Activated T-cell treated with anti-CD3 and anti-CD28 coated beads, Interleukin-2, amount 50 U/mL, for 4 hours (primary cell): ENCODE data around the gene CPXM2. TPM values are rescaled to one million over a fixed set of nuclear protein-coding genes. Genes with fewer than 3 reads are reported as not detected.

Experiments used
- ATAC-seq, 2 donors: fragments of 200-7000 bp; cut with Tn5 transposase; one replicate each; pipeline ENCODE4 v1.10.0; 2021
- DNase-seq: peaks from one replicate; pipeline ENCODE4 v3.0.0-alpha.2; 2020
- H3K27me3 Mint-ChIP-seq: one replicate; pipeline ENCODE4 v1.8.0; 2021; ENCODE audit warnings: low read depth, mixed read lengths
- H3K36me3 Mint-ChIP-seq: one replicate; pipeline ENCODE4 v1.8.0; 2022; ENCODE audit warnings: mixed read lengths; ENCODE audit not compliant: insufficient read depth
- H3K4me1 Mint-ChIP-seq: one replicate; pipeline ENCODE4 v1.8.0; 2021; ENCODE audit warnings: low read depth, mixed read lengths
- H3K4me3 Mint-ChIP-seq: one replicate; pipeline ENCODE4 v1.8.0; 2021; ENCODE audit warnings: mild to moderate bottlenecking, moderate library complexity, mixed read lengths
- H3K9me3 Mint-ChIP-seq: one replicate; pipeline ENCODE4 v1.8.0; 2021; ENCODE audit warnings: mixed read lengths
- total RNA-seq, 3 donors: library from RNA; stranded (reverse); gene quantifications; one replicate each; pipeline ENCODE4 v1.2.1, GENCODE V29; 2021

The CPXM2 gene
- not detected for total RNA-seq

DNA sequence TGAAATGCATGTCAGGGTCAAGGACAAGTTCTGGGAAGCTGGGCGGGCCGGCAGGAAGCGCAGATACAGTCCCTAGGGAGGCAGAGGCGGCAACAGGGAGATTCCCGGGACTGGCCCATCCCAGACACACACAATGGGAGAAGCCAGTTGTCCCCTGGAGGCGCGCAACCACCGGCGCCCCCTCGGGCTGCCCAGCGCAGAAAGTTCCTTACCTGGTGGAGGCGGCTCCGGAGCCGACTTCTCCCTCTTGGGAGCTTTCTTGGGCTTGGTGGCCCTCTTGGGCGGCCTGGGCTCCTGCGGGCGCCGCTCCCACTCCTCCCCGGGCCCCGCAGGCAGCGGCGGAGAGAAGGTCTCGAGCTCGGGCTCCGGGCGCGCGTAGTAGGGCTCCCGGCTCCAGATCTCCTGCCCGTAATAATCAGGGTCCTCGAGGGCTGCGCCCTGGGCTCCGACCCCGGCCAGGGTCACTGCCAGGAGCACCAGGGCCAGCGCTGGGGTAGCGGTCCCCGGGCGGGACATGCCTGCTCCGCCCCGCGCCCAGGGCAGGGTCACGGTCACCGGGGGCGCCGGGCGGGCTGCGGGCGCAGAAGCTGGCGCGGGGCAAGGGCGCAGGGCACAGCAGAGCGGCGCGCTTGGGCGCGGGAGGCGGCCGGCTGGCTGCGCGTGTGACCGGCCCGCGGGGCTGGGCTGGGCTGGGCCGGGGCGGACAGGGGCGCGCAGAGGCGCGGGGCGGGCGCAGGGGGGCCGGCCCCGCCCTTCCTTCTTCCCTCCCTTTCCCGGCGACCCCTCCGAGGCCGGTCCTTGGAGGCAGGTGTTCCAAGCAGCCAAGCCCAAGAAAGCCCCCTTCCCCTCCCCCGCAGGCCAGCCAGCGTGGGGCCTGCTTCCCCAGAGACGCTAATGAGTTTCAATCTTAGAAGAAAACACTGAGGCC is at the start of gene CPXM2:
Gene CPXM2 (minus strand): TSS at position 664 of the 928 bp plus-strand sequence. CDS start 148 bp downstream, at position 516.
- ATAC-seq (peak in 1 of 2 donors; percentile 24), DNase-seq (no peak)
- Mint-ChIP-seq H3K9me3 (no peaks in the 10 kb centered on the region), H3K4me3 (no peak within 1 kb of the TSS), H3K4me1 (no peaks in the 10 kb centered on the region), H3K36me3 (no peaks in the 10 kb centered on the region), H3K27me3 (peaks cover 23% of the 10 kb centered on the region)

DNA sequence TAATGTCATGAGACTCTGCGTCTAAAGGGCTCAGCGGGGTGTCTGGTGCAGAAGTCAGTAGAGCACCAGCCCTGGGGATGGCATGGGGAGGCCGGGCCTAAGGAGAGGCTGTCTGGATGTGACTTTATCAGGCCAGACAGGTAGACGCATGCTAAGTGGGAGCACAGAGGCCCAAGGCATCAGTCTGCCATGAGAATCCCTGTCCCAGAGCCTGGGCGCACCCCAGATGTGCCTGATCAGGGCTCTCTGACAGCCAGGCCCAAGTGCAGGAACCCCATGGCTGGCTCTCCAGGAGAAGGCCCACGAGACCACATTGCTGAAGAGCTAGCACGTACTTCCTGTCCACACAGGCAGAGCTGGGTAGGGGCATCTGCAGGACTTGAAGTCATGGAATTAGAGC is 48.0 kb upstream of the CPXM2 start:
- Mint-ChIP-seq H3K36me3 (no peaks in the 10 kb centered on the region), H3K4me3 (no peak overlapping the region), H3K27me3 (peaks cover 9% of the 10 kb centered on the region), H3K9me3 (peaks cover 5% of the 10 kb centered on the region), H3K4me1 (no peaks in the 10 kb centered on the region)
- DNase-seq = no peak
- no peak for ATAC-seq

- H3K4me1 Mint-ChIP-seq = no peaks in the 10 kb centered on the region
- ATAC-seq (no peak), DNase-seq (no peak)
Measured at GRCh38 chr10:123938890-123939289, 47.3 kb upstream of the CPXM2 start.

DNA sequence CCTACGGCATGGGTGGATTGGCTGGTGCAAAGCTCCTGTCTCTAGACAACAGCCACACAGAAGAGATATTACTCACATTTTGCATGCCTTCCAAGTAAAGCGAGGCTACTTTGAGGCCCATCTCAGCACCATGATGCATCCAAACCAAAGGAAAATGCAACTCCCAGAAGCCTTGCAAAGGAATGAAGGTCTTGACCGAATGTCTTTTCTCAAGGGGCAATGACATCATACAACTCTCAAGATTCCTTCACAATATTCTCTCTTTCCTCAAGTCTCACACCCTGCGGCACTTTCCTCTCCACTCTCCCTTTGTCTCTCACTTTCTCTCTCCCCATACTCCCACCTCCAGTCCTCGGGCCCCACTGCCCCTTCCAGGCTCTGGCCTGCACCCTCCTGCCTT is 44.8 kb upstream of the CPXM2 start:
- Mint-ChIP-seq H3K4me3 (no peak overlapping the region), H3K9me3 (peaks cover 5% of the 10 kb centered on the region), H3K27me3 (peaks cover 5% of the 10 kb centered on the region), H3K36me3 (no peaks in the 10 kb centered on the region), H3K4me1 (no peaks in the 10 kb centered on the region)
- ATAC-seq = no peak
- no peak for DNase-seq

More at GRCh38 chr10:123938890-123939289, 47.3 kb upstream of the CPXM2 start:
- Mint-ChIP-seq H3K4me3 (no peak overlapping the region), H3K27me3 (peaks cover 7% of the 10 kb centered on the region), H3K9me3 (peaks cover 5% of the 10 kb centered on the region), H3K36me3 (no peaks in the 10 kb centered on the region)

GRCh38 chr10:123935680-123936079 is 44.1 kb upstream of the CPXM2 start:
- DNase-seq = no peak
- Mint-ChIP-seq H3K4me1 (no peaks in the 10 kb centered on the region), H3K9me3 (peaks cover 12% of the 10 kb centered on the region), H3K4me3 (no peak overlapping the region), H3K27me3 (peaks cover 3% of the 10 kb centered on the region), H3K36me3 (no peaks in the 10 kb centered on the region)
- ATAC-seq = no peak

- no peak for DNase-seq
- H3K36me3 Mint-ChIP-seq = no peaks in the 10 kb centered on the region
- peaks cover 3% of the 10 kb centered on the region for H3K27me3 Mint-ChIP-seq
- no peak for ATAC-seq
- H3K4me1 Mint-ChIP-seq = no peaks in the 10 kb centered on the region
- H3K4me3 Mint-ChIP-seq = no peak overlapping the region
- peaks cover 12% of the 10 kb centered on the region for H3K9me3 Mint-ChIP-seq
Measured at GRCh38 chr10:123934846-123935245, 43.2 kb upstream of the CPXM2 start.

DNA sequence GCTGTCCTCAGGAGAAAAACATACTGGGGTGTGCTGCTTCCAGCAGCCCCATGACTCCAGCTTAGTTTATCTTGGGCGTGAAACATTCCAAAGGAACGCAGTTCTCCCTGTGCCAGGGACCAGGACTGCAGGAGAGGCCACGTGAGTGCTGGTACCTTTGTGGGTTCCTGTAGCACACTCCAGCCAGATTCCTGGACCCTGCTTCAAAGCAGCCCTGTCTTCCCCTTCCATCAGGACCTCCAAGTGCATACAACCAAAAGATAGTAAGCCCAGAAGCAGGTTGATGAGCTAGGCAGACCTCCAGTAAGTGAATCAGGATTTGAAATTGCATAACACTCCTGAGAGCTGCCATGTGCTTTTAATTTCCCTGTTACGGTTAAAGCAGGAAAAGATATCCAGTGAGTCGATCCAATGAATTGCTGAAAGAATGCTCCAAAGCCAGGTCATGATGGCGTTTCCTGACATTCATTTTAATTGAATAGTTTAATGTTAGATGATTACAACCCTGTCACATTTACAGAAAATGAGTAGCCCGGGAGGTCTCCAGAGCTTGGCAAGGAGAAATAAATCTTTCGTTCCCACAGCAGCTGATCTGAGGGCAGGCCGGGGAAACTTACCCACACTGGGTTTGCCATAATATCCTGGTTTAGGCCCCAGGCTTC is 38.9 kb upstream of the CPXM2 start:
- Mint-ChIP-seq H3K4me3 (no peak overlapping the region), H3K9me3 (peaks cover 11% of the 10 kb centered on the region), H3K36me3 (no peaks in the 10 kb centered on the region), H3K4me1 (no peaks in the 10 kb centered on the region), H3K27me3 (peaks cover 7% of the 10 kb centered on the region)
- ATAC-seq (no peak), DNase-seq (no peak)

GRCh38 chr10:123929791-123930190 is 38.2 kb upstream of the CPXM2 start:
- peaks cover 7% of the 10 kb centered on the region for H3K27me3 Mint-ChIP-seq
- H3K36me3 Mint-ChIP-seq = no peaks in the 10 kb centered on the region
- DNase-seq (no peak), ATAC-seq (no peak)
- no peak overlapping the region for H3K4me3 Mint-ChIP-seq
- peaks cover 11% of the 10 kb centered on the region for H3K9me3 Mint-ChIP-seq
- no peaks in the 10 kb centered on the region for H3K4me1 Mint-ChIP-seq

DNA sequence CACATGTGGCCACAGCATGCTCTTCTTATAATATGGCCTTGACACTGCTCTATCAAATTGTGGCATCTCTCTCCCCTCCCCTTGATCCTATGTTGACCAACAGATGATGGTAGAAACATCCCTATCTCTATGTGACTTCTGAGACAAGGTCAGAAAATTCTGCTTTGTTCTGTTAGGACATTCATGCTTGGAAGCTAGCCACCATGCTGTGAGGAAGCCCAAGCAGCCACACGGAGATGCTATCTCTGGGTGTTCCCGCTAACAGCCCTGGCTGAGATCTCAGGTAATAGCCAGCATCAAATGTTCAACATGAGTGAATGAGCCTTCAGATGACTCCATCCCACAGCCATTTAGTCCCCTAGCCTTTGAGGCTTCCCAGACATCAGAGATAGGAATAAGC is 36.8 kb upstream of the CPXM2 start:
- Mint-ChIP-seq H3K4me1 (no peaks in the 10 kb centered on the region), H3K27me3 (peaks cover 7% of the 10 kb centered on the region)
- no peak for ATAC-seq

GRCh38 chr10:123926401-123927264 is 35.0 kb upstream of the CPXM2 start:
- Mint-ChIP-seq H3K27me3 (peaks cover 13% of the 10 kb centered on the region), H3K9me3 (peaks cover 11% of the 10 kb centered on the region), H3K4me1 (no peaks in the 10 kb centered on the region), H3K4me3 (no peak overlapping the region), H3K36me3 (no peaks in the 10 kb centered on the region)
- DNase-seq (no peak), ATAC-seq (peak; percentile 34 to 54)

More for the DNA sequence above, 36.8 kb upstream of the CPXM2 start:
- Mint-ChIP-seq H3K4me3 (no peak overlapping the region), H3K36me3 (no peaks in the 10 kb centered on the region), H3K9me3 (peaks cover 11% of the 10 kb centered on the region)
- no peak for DNase-seq

DNA sequence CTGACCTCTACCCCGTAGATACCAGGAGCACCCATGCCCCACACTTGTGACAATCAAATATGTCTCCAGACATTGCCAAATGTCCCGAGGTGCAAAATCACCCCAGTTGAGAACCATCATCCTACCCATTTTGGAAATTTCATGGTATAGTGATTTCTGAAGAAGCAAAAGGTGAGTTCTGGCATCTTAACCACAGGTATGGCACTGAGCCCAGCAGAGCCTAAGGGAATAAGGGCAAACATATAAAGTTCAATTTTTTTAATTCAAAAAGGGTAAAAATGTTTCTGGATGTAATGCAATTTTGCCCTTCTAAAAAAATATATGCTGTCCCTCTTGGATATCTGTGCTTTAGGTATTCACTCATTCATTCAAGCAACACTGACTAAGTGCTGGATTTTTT is 30.5 kb upstream of the CPXM2 start:
- Mint-ChIP-seq H3K36me3 (no peaks in the 10 kb centered on the region), H3K27me3 (peaks cover 10% of the 10 kb centered on the region), H3K9me3 (peaks cover 11% of the 10 kb centered on the region), H3K4me3 (no peak overlapping the region), H3K4me1 (no peaks in the 10 kb centered on the region)
- no peak for ATAC-seq
- no peak for DNase-seq

DNA sequence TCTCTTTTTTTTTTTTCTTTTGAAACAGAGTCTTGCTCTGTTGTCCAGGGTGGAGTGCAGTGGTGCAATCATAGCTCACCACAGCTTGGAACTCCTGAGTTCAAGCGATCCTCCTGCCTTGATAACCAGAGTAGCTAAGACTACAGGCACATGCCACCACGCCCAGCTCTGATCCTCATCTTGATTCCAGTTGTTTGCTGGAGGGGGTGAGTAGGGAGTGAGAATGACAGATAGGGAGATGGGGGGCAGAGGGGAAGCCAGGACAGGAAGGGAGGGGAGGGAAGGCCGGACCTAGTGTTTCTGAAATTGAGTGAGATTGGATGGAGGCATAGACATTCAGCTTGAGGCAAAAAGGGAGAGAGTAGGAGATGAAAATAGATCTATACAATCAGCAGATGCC is 25.2 kb upstream of the CPXM2 start:
- Mint-ChIP-seq H3K4me3 (no peak overlapping the region), H3K9me3 (peaks cover 11% of the 10 kb centered on the region), H3K27me3 (peaks cover 19% of the 10 kb centered on the region), H3K4me1 (peaks cover 3% of the 10 kb centered on the region), H3K36me3 (no peaks in the 10 kb centered on the region)
- no peak for ATAC-seq
- DNase-seq = no peak

DNA sequence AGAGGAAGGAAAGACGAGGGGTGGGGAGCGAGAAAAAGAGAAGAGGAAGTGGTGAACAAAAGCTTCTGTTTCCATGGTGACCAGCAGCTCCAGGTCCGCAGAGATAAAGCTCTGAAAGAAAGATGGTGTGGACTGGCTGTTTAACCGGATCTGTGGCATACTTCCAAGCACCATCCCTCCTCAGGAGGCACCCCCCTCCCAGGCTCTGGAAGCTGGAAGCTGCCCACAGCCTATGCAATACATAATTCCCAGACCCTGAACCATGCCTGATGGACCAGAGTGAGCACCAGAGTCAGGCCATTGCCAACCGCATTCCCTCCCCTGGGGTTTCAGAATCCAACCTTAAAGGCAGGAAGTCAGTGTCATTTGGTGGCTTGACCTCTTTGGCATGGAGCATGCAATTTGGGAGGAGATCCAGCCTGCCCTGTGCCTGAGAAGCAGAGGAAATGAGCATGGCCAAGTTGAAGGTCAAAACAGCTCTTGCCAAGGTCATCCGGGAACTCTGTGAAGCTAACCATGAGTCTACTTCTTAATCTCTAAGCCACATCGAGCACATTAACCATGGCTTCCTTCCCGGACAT is 22.2 kb upstream of the CPXM2 start:
- H3K4me1 Mint-ChIP-seq = peaks cover 3% of the 10 kb centered on the region
- H3K9me3 Mint-ChIP-seq = no peaks in the 10 kb centered on the region
- ATAC-seq (no peak), DNase-seq (no peak)
- H3K27me3 Mint-ChIP-seq = peaks cover 28% of the 10 kb centered on the region
- H3K4me3 Mint-ChIP-seq = no peak overlapping the region
- no peaks in the 10 kb centered on the region for H3K36me3 Mint-ChIP-seq

GRCh38 chr10:123912871-123913270 is 21.3 kb upstream of the CPXM2 start:
- peaks cover 29% of the 10 kb centered on the region for H3K27me3 Mint-ChIP-seq
- H3K4me3 Mint-ChIP-seq = no peak overlapping the region
- peaks cover 3% of the 10 kb centered on the region for H3K4me1 Mint-ChIP-seq
- H3K36me3 Mint-ChIP-seq = no peaks in the 10 kb centered on the region
- DNase-seq (no peak), ATAC-seq (no peak)
- no peaks in the 10 kb centered on the region for H3K9me3 Mint-ChIP-seq
